Fibroblast of lung (primary cell): ENCODE data around the gene MITF.

ENCODE experiments used
- EZH2 ChIP-seq: IDR thresholded peaks from 2 replicates; pipeline ENCODE4 v1.5.1; 2012; ENCODE audit warnings: low read length, control low read depth, mild to moderate bottlenecking; ENCODE audit errors: missing control alignments
- TF ChIP-seq, protein P1 (sequence below), 2 donors: IDR thresholded peaks in 1 of 2; conservative IDR thresholded peaks in 1 of 2; 1 replicate in 1 of 2; 2 replicates in 1 of 2; pipeline ENCODE4 v1.5.1; 2011 to 2012; ENCODE audit warnings: low read length in 2 of 2, control low read depth in 1 of 2, inconsistent platforms in 1 of 2, low read depth in 1 of 2, mild to moderate bottlenecking in 1 of 2

DNA sequence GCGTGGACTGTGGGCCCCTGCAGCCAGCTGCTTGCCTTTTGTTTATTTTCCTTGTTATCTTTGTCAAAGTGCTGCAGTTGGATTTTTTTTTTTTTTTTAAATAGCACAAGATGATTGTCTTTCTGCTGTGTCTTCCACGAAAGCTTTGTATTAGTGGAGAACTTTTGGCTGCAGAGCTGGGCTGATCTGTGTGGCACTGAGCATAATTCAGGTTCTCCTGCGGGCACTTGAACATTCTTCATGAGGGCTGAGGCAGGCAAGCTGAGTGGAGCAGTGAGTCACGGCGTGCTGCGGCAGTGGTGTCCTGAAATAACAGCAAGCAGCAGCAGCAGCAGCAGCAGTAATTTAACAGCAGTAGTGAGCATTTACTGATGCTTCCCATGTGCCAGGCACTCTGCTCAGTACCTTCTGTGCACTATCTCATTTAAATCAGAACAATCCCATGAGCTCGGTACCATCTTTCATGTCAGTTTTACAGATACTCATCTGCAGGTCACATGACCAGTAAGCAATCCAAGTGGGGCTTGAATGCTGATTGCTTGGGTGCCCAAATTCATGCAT, 45.8 kb downstream of the MITF start:
- TF ChIP-seq, protein P1, sequence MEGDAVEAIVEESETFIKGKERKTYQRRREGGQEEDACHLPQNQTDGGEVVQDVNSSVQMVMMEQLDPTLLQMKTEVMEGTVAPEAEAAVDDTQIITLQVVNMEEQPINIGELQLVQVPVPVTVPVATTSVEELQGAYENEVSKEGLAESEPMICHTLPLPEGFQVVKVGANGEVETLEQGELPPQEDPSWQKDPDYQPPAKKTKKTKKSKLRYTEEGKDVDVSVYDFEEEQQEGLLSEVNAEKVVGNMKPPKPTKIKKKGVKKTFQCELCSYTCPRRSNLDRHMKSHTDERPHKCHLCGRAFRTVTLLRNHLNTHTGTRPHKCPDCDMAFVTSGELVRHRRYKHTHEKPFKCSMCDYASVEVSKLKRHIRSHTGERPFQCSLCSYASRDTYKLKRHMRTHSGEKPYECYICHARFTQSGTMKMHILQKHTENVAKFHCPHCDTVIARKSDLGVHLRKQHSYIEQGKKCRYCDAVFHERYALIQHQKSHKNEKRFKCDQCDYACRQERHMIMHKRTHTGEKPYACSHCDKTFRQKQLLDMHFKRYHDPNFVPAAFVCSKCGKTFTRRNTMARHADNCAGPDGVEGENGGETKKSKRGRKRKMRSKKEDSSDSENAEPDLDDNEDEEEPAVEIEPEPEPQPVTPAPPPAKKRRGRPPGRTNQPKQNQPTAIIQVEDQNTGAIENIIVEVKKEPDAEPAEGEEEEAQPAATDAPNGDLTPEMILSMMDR (conservative IDR thresholded peaks at IDR 0.05 in 1 of 2, IDR thresholded peaks at IDR 0.05 in 1 of 2; ENCODE audit: low read depth in 1 of 2, low read length in 2 of 2): no peak
- TF ChIP-seq EZH2: no peak
